LNCaP clone FGC (cell line): ENCODE measurements around the gene SPG11.

Experiments used
- DNase-seq: peaks from one replicate; pipeline ENCODE4 v3.0.0-alpha.2; 2011; ENCODE audit warnings: low read depth
- H3K4me3 ChIP-seq: 2 replicates; pipeline ENCODE4 v1.5.1; 2011; ENCODE audit warnings: mild to moderate bottlenecking, low read depth, low read length, control low read depth
- CTCF ChIP-seq: IDR thresholded peaks from 2 replicates; pipeline ENCODE4 v1.5.1; 2012; ENCODE audit warnings: mild to moderate bottlenecking; ENCODE audit not compliant: control insufficient read depth, insufficient read depth; ENCODE audit errors: extremely low read depth

The SPG11 gene

GRCh38 chr15:44596511-44597010, 66.9 kb downstream of the SPG11 start:
- DNase-seq = no peak
- TF ChIP-seq CTCF = no peak

DNA sequence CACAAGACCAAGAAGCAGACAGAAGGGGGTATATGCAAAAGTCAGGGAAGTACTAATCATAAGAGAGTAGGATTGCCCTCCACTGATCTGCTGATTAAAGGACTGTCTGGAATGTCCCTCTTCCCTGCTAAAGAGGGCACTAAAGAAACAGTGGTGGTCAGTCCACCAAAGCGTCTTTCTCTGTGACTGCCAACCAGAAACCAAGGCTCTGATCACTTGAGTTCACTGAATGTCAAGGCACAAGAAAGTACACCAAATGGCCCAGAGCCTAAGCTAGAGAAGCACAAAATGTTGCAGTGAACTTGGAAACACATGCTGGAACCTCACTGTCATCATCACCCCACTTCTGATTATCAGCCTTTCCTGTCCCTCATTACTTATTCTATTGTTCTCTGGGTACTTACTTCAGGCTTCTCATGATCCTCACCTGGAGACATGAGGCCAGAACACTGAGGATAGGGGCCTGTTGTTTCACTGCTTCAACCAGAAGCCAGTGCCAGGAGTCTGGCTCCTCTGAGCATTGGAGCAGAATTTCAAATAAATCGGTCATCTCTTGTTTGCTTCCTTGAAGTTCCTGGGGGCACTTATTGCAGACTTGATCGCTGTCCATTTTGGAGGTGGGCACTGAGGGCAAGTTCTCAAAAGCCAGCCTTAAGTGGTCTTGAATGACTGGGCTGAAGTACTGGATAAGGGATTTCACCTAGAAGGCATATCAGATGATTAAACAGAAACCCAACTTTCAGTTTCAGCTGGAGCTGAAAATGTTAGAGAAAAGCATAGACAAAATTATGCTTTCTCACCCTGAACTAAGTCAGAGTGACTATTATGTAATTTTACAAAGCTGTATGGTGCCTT, 67.6 kb downstream of the SPG11 start:
- no peak for TF ChIP-seq CTCF
- H3K4me3 ChIP-seq = no peak overlapping the region
- DNase-seq = no peak

More at GRCh38 chr15:44596511-44597010, 66.9 kb downstream of the SPG11 start:
- no peak overlapping the region for H3K4me3 ChIP-seq

GRCh38 chr15:44595246-44595645, 68.2 kb downstream of the SPG11 start:
- peak; percentile 72 for DNase-seq
- no peak overlapping the region for H3K4me3 ChIP-seq

DNA sequence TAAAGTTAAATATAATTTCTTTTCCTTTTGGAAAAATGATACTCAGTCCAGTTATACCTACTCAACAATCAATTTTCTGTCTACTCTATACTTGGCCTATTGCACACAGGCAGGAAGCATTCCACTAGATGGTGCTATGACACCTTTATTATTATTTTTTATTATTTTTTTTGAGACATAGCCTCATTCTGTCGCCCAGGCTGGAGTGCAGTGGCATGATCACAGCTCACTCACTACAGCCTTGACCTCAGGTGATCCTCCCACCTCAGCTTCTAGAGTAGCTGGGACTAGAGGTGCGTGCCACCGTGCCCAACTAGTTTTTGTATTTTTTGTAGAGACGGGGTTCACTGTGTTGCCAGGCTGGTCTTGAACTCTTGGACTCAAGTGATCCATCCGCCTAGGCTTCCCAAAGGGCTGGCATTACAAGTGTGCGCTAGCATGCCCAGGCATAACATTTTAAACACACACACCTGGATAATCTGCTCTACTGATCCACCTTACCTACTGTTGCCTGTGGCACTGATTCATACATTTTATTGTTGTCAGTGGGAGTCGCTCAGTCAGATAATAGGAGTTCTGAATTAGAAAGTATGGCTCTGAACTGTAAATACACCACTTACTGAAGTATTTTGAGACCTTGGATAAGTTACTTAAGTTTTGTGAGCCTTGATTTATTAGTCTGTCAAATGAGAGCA, 70.3 kb downstream of the SPG11 start:
- no peak overlapping the region for H3K4me3 ChIP-seq
- TF ChIP-seq CTCF = no peak
- DNase-seq = no peak

More at GRCh38 chr15:44595246-44595645, 68.2 kb downstream of the SPG11 start:
- TF ChIP-seq CTCF = no peak

GRCh38 chr15:44591326-44591725, 72.1 kb downstream of the SPG11 start:
- H3K4me3 ChIP-seq = no peak overlapping the region
- TF ChIP-seq CTCF = no peak
- DNase-seq = peak; percentile 85

GRCh38 chr15:44588541-44588940, 74.9 kb downstream of the SPG11 start:
- no peak overlapping the region for H3K4me3 ChIP-seq
- TF ChIP-seq CTCF = no peak
- no peak for DNase-seq

DNA sequence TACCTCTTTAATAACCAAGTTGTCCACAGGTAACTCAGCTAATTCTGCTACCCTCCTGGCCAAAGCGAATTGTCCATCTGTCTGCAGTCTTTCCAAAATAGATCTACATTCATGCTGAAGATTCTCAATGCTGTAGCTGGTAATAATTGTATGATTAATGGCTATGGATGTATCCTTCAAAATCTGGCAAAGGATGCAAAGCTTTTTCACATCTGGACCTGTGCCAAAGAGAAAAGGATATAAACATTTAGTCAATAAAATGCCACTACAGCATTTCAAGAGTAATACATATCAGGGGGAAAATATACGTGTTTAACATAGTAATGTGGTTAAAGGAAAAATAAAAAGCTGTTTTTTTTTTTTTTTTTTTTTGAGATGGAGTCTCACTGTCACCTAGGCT, 77.8 kb downstream of the SPG11 start:
- no peak for DNase-seq
- no peak overlapping the region for H3K4me3 ChIP-seq
- TF ChIP-seq CTCF = no peak
